Loucy (cell line): ENCODE results near the gene TIMM23.
"Not testable (repeated sequence)": the region's sequence is repeated elsewhere in the genome, so short reads cannot be mapped to it uniquely, and the experiment has no call there.

ENCODE experiments used
- H2AFZ ChIP-seq: fragments of 200-600 bp; sonication (generic); 2 replicates; pipeline ENCODE4 v1.6.0; 2016; ENCODE audit warnings: antibody characterized with exemption, mild to moderate bottlenecking, low read length, moderate library complexity
- H3F3A ChIP-seq: fragments of 200-600 bp; 2 replicates; pipeline ENCODE4 v1.6.0; 2016; ENCODE audit warnings: antibody characterized with exemption, low read depth, mild to moderate bottlenecking
- H3K27me3 ChIP-seq: fragments of 200-600 bp; sonication (generic); 2 replicates; pipeline ENCODE4 v1.6.1; 2014; ENCODE audit warnings: low read length, mild to moderate bottlenecking; ENCODE audit not compliant: insufficient read depth, poor library complexity, severe bottlenecking
- H3K36me3 ChIP-seq: fragments of 200-600 bp; sonication (generic); 2 replicates; pipeline ENCODE4 v1.6.1; 2016; ENCODE audit warnings: low read length; ENCODE audit not compliant: insufficient read depth
- H3K4me1 ChIP-seq: fragments of 200-600 bp; sonication (generic); 2 replicates; pipeline ENCODE4 v1.5.1; 2014; ENCODE audit warnings: low read length, mild to moderate bottlenecking; ENCODE audit not compliant: insufficient read depth, poor library complexity, severe bottlenecking
- H3K4me2 ChIP-seq: fragments of 200-600 bp; sonication (generic); 2 replicates; pipeline ENCODE4 v1.6.0; 2014; ENCODE audit warnings: antibody characterized with exemption, low read length, low read depth, mild to moderate bottlenecking; ENCODE audit not compliant: poor library complexity, severe bottlenecking
- H3K4me3 ChIP-seq: fragments of 200-600 bp; sonication (generic); 2 replicates; pipeline ENCODE4 v1.5.1; 2014; ENCODE audit warnings: low read length, mild to moderate bottlenecking, mixed read lengths; ENCODE audit not compliant: poor library complexity, severe bottlenecking
- H3K79me2 ChIP-seq: fragments of 200-600 bp; sonication (generic); 2 replicates; pipeline ENCODE4 v1.6.1; 2014; ENCODE audit warnings: low read length; ENCODE audit not compliant: insufficient read depth
- H3K9ac ChIP-seq: fragments of 200-600 bp; sonication (generic); 2 replicates; pipeline ENCODE4 v1.6.0; 2014; ENCODE audit warnings: mild to moderate bottlenecking, low read depth, low read length, moderate library complexity; ENCODE audit not compliant: poor library complexity, severe bottlenecking
- H3K9me2 ChIP-seq: fragments of 200-600 bp; sonication (generic); replicated peaks from 2 replicates; pipeline ENCODE4 v1.6.1; 2016; ENCODE audit warnings: low read depth, low read length, mixed read lengths
- H3K9me3 ChIP-seq: fragments of 200-600 bp; sonication (generic); 2 replicates; pipeline ENCODE4 v1.6.1; 2014; ENCODE audit warnings: mild to moderate bottlenecking, antibody characterized with exemption, low read length, low read depth; ENCODE audit not compliant: insufficient read depth
- H4K20me1 ChIP-seq: fragments of 200-600 bp; sonication (generic); 2 replicates; pipeline ENCODE4 v1.6.0; 2014; ENCODE audit warnings: antibody characterized with exemption, low read length, mild to moderate bottlenecking; ENCODE audit not compliant: insufficient read depth, poor library complexity, severe bottlenecking

The TIMM23 gene

GRCh38 chr10:45972106-45972812 is at the start of gene TIMM23:
TIMM23 (plus strand) TSS chr10:45972489; CDS start chr10:45972625, 136 bp downstream.
- not testable (repeated sequence) for H3K9me2 ChIP-seq, H3K27me3 ChIP-seq, H3F3A ChIP-seq, H3K36me3 ChIP-seq, H3K9me3 ChIP-seq, H3K4me1 ChIP-seq
- Histone ChIP-seq H3K9ac (peak within 1 kb of the TSS; percentile 85), H4K20me1 (peaks cover 12% of the 10 kb centered on the region), H3K4me2 (peak within 1 kb of the TSS; percentile 89), H2AFZ (peak within 1 kb of the TSS; percentile 87), H3K79me2 (peaks cover 67% of the 10 kb centered on the region), H3K4me3 (peak within 1 kb of the TSS; percentile 93)

GRCh38 chr10:45926790-45927189 is 45.5 kb upstream of the TIMM23 start:
- not testable (repeated sequence) for H3F3A ChIP-seq, H3K36me3 ChIP-seq, H3K27me3 ChIP-seq

GRCh38 chr10:45931305-45931704 is 41.0 kb upstream of the TIMM23 start:
- not testable (repeated sequence) for H3K36me3 ChIP-seq, H3K9me2 ChIP-seq, H3K4me3 ChIP-seq

More at GRCh38 chr10:45926790-45927189, 45.5 kb upstream of the TIMM23 start:
- H3K4me3 ChIP-seq, H3K9me2 ChIP-seq, H4K20me1 ChIP-seq, H3K4me1 ChIP-seq, H3K79me2 ChIP-seq, H3K9me3 ChIP-seq, H3K9ac ChIP-seq, H3K4me2 ChIP-seq, H2AFZ ChIP-seq: not testable (repeated sequence)

GRCh38 chr10:45934788-45935187 is 37.5 kb upstream of the TIMM23 start:
- H3K9me3 ChIP-seq, H3K9ac ChIP-seq, H3K36me3 ChIP-seq, H3F3A ChIP-seq, H3K9me2 ChIP-seq, H2AFZ ChIP-seq, H3K4me3 ChIP-seq, H3K27me3 ChIP-seq, H3K4me1 ChIP-seq, H3K79me2 ChIP-seq, H3K4me2 ChIP-seq, H4K20me1 ChIP-seq: not testable (repeated sequence)

More at GRCh38 chr10:45931305-45931704, 41.0 kb upstream of the TIMM23 start:
- not testable (repeated sequence) for H3F3A ChIP-seq, H3K79me2 ChIP-seq, H3K27me3 ChIP-seq, H4K20me1 ChIP-seq, H3K9ac ChIP-seq, H3K4me2 ChIP-seq, H3K9me3 ChIP-seq, H2AFZ ChIP-seq, H3K4me1 ChIP-seq

GRCh38 chr10:45939176-45939697 is 33.1 kb upstream of the TIMM23 start:
- not testable (repeated sequence) for H3F3A ChIP-seq, H3K36me3 ChIP-seq, H3K4me3 ChIP-seq, H2AFZ ChIP-seq, H3K4me1 ChIP-seq, H3K9me2 ChIP-seq, H3K27me3 ChIP-seq, H3K4me2 ChIP-seq, H3K9me3 ChIP-seq, H3K79me2 ChIP-seq, H4K20me1 ChIP-seq, H3K9ac ChIP-seq

- H3F3A ChIP-seq, H3K27me3 ChIP-seq, H3K9me3 ChIP-seq, H3K4me1 ChIP-seq, H3K9me2 ChIP-seq, H4K20me1 ChIP-seq, H3K36me3 ChIP-seq, H3K4me2 ChIP-seq, H3K79me2 ChIP-seq, H3K9ac ChIP-seq, H3K4me3 ChIP-seq, H2AFZ ChIP-seq: not testable (repeated sequence)
Observed at GRCh38 chr10:45941196-45941595, 31.1 kb upstream of the TIMM23 start.

- not testable (repeated sequence) for H3K9ac ChIP-seq, H3K4me2 ChIP-seq, H3K4me3 ChIP-seq, H3K9me2 ChIP-seq, H2AFZ ChIP-seq, H3K79me2 ChIP-seq, H3K4me1 ChIP-seq, H4K20me1 ChIP-seq, H3F3A ChIP-seq, H3K27me3 ChIP-seq, H3K9me3 ChIP-seq
- peaks cover 12% of the 10 kb centered on the region; the same call in 1 of the 2 replicates for H3K36me3 ChIP-seq
Observed at GRCh38 chr10:45945476-45945875, 26.8 kb upstream of the TIMM23 start.
